Stomach (tissue), 4 donors: ENCODE data around the gene ACTR5.

ENCODE experiments used
- CTCF ChIP-seq, 7 experiments: fragments of 450-650 bp in 4 of 7; fragments of 200-600 bp in 3 of 7; sonication (generic) in 3 of 7; IDR thresholded peaks; one replicate each; pipeline ENCODE4 v1.5.1; 2016 to 2019; ENCODE audit warnings: antibody characterized with exemption in 7 of 7, control low read depth in 2 of 7, mild to moderate bottlenecking in 1 of 7
- POLR2A ChIP-seq, 4 donors: fragments of 450-650 bp; IDR thresholded peaks; one replicate each; pipeline ENCODE4 v1.6.1; 2016; ENCODE audit warnings: antibody characterized with exemption in 4 of 4, control low read depth in 2 of 4, mild to moderate bottlenecking in 1 of 4, moderate library complexity in 1 of 4

GRCh38 chr20:38812709-38813573 lies 64.7 kb downstream of the ACTR5 start:
- TF ChIP-seq POLR2A (IDR thresholded peaks at IDR 0.05) (no peak), CTCF (IDR thresholded peaks at IDR 0.05) (no peak)
